ENCODE measurements around the gene FAM163B.

FAM163B gene

GRCh38 chr9:133536080-133536479 lies 73.1 kb downstream of the FAM163B start:
- H3K9ac ChIP-seq (ENCODE audit: low read length): no peak overlapping the region
- H3K4me1 ChIP-seq (ENCODE audit: control insufficient read depth in 1 of 2, insufficient read depth in 2 of 2, low read length in 2 of 2): peaks cover 23 to 27% of the 10 kb centered on the region in 2 experiments
- WGBS (ENCODE audit: extremely low coverage, insufficient coverage, insufficient read length): no CpG with 5 or more reads among the region's 11 CpGs
- H3K79me1 ChIP-seq (ENCODE audit: low read length): peaks cover 2% of the 10 kb centered on the region
- no peaks in the 10 kb centered on the region for H3K79me2 ChIP-seq (ENCODE audit: control insufficient read depth, insufficient read depth, low read length, poor library complexity)
- H2BK5ac ChIP-seq (ENCODE audit: low read depth, low read length, poor library complexity): no peak overlapping the region
- no peak overlapping the region for H3K4me2 ChIP-seq (ENCODE audit: low read length)
- H3K14ac ChIP-seq (ENCODE audit: low read length): no peak overlapping the region
- H4K12ac ChIP-seq (ENCODE audit: low read depth, low read length): no peak overlapping the region
- no peak overlapping the region for H2BK12ac ChIP-seq (ENCODE audit: low read length)
- peaks cover 5% of the 10 kb centered on the region for H3K9me3 ChIP-seq (ENCODE audit: insufficient read depth, low read depth, low read length)
- no peak overlapping the region for H4K8ac ChIP-seq (ENCODE audit: low read depth, low read length)
- H3K36me3 ChIP-seq (ENCODE audit: control insufficient read depth in 1 of 2, insufficient read depth in 2 of 2, low read length in 2 of 2): peaks cover 6 to 12% of the 10 kb centered on the region in 2 experiments
- H3K18ac ChIP-seq (ENCODE audit: low read length): no peak overlapping the region
- no peak overlapping the region for H2AFZ ChIP-seq (ENCODE audit: insufficient read depth, low read length, poor library complexity)
- H2AK5ac ChIP-seq (ENCODE audit: low read length): no peak overlapping the region
- H4K91ac ChIP-seq (ENCODE audit: low read depth, low read length): no peak overlapping the region
- no peak overlapping the region for H3K4ac ChIP-seq (ENCODE audit: low read depth, low read length)
- no peak overlapping the region for H3K23ac ChIP-seq (ENCODE audit: low read length)
- no peak overlapping the region for H3K27ac ChIP-seq (ENCODE audit: low read depth, low read length)
- no peak for DNase-seq
- peak overlapping the region; percentile 12 for H3K4me3 ChIP-seq (ENCODE audit: low read depth, low read length)
- H3K27me3 ChIP-seq (ENCODE audit: insufficient read depth, low read length): no peaks in the 10 kb centered on the region
- no peak overlapping the region for H2BK120ac ChIP-seq (ENCODE audit: insufficient read depth, low read length, poor library complexity)

GRCh38 chr9:133535306-133535877 lies 73.8 kb downstream of the FAM163B start:
- no peak overlapping the region for H3K4me3 ChIP-seq (ENCODE audit: low read depth, low read length)
- H4K91ac ChIP-seq (ENCODE audit: low read depth, low read length): peak overlapping the region; percentile 56
- H3K18ac ChIP-seq (ENCODE audit: low read length): no peak overlapping the region
- no peak overlapping the region for H2BK5ac ChIP-seq (ENCODE audit: low read depth, low read length, poor library complexity)
- no peak for DNase-seq
- no peak overlapping the region for H3K9ac ChIP-seq (ENCODE audit: low read length)
- peaks cover 21 to 23% of the 10 kb centered on the region in 2 experiments for H3K4me1 ChIP-seq (ENCODE audit: control insufficient read depth in 1 of 2, insufficient read depth in 2 of 2, low read length in 2 of 2)
- peaks cover 2% of the 10 kb centered on the region for H3K79me1 ChIP-seq (ENCODE audit: low read length)
- no peak overlapping the region for H4K8ac ChIP-seq (ENCODE audit: low read depth, low read length)
- H2AFZ ChIP-seq (ENCODE audit: insufficient read depth, low read length, poor library complexity): no peak overlapping the region
- H3K4me2 ChIP-seq (ENCODE audit: low read length): peak overlapping the region; percentile 67
- no peaks in the 10 kb centered on the region for H3K79me2 ChIP-seq (ENCODE audit: control insufficient read depth, insufficient read depth, low read length, poor library complexity)
- WGBS (ENCODE audit: extremely low coverage, insufficient coverage, insufficient read length): no CpG with 5 or more reads among the region's 13 CpGs
- H3K4ac ChIP-seq (ENCODE audit: low read depth, low read length): no peak overlapping the region
- H2BK120ac ChIP-seq (ENCODE audit: insufficient read depth, low read length, poor library complexity): no peak overlapping the region
- H3K9me3 ChIP-seq (ENCODE audit: insufficient read depth, low read depth, low read length): peaks cover 5% of the 10 kb centered on the region
- no peak overlapping the region for H2BK12ac ChIP-seq (ENCODE audit: low read length)
- H3K36me3 ChIP-seq (ENCODE audit: control insufficient read depth in 1 of 2, insufficient read depth in 2 of 2, low read length in 2 of 2): peaks cover 0 to 5% of the 10 kb centered on the region in 2 experiments
- H3K27me3 ChIP-seq (ENCODE audit: insufficient read depth, low read length): no peaks in the 10 kb centered on the region
- no peak overlapping the region for H3K23ac ChIP-seq (ENCODE audit: low read length)
- H3K14ac ChIP-seq (ENCODE audit: low read length): no peak overlapping the region
- H4K12ac ChIP-seq (ENCODE audit: low read depth, low read length): no peak overlapping the region
- no peak overlapping the region for H3K27ac ChIP-seq (ENCODE audit: low read depth, low read length)
- no peak overlapping the region for H2AK5ac ChIP-seq (ENCODE audit: low read length)

GRCh38 chr9:133534346-133535291 lies 74.6 kb downstream of the FAM163B start, which contains the start of gene ADAMTSL2:
TSS of gene ADAMTSL2 (plus strand) at chr9:133534704. CDS start at chr9:133536713, 2,009 bp downstream.
- Histone ChIP-seq H3K18ac (ENCODE audit: low read length) (peak within 1 kb of the TSS; percentile 36), H3K4me1 (ENCODE audit: control insufficient read depth in 1 of 2, insufficient read depth in 2 of 2, low read length in 2 of 2) (peaks cover 19 to 20% of the 10 kb centered on the region in 2 experiments), H3K4me2 (ENCODE audit: low read length) (peak within 1 kb of the TSS; percentile 67), H2BK12ac (ENCODE audit: low read length) (peak within 1 kb of the TSS; percentile 19), H2AFZ (ENCODE audit: insufficient read depth, low read length, poor library complexity) (peak within 1 kb of the TSS; percentile 2), H3K79me1 (ENCODE audit: low read length) (peaks cover 4% of the 10 kb centered on the region), H3K4ac (ENCODE audit: low read depth, low read length) (no peak within 1 kb of the TSS), H3K9me3 (ENCODE audit: insufficient read depth, low read depth, low read length) (peaks cover 5% of the 10 kb centered on the region), H3K36me3 (ENCODE audit: control insufficient read depth in 1 of 2, insufficient read depth in 2 of 2, low read length in 2 of 2) (peaks cover 0 to 5% of the 10 kb centered on the region in 2 experiments), H2AK5ac (ENCODE audit: low read length) (peak within 1 kb of the TSS; percentile 40), H3K4me3 (ENCODE audit: low read depth, low read length) (peak within 1 kb of the TSS; percentile 60), H4K12ac (ENCODE audit: low read depth, low read length) (no peak within 1 kb of the TSS), H3K27me3 (ENCODE audit: insufficient read depth, low read length) (no peaks in the 10 kb centered on the region), H3K9ac (ENCODE audit: low read length) (no peak within 1 kb of the TSS), H4K91ac (ENCODE audit: low read depth, low read length) (peak within 1 kb of the TSS; percentile 56), H3K14ac (ENCODE audit: low read length) (peak within 1 kb of the TSS; percentile 21), H3K23ac (ENCODE audit: low read length) (no peak within 1 kb of the TSS), H4K8ac (ENCODE audit: low read depth, low read length) (peak within 1 kb of the TSS; percentile 18), H2BK5ac (ENCODE audit: low read depth, low read length, poor library complexity) (no peak within 1 kb of the TSS), H2BK120ac (ENCODE audit: insufficient read depth, low read length, poor library complexity) (peak within 1 kb of the TSS; percentile 13), H3K27ac (ENCODE audit: low read depth, low read length) (peak within 1 kb of the TSS; percentile 4), H3K79me2 (ENCODE audit: control insufficient read depth, insufficient read depth, low read length, poor library complexity) (no peaks in the 10 kb centered on the region)
- no CpG with 5 or more reads among the region's 70 CpGs for WGBS (ENCODE audit: extremely low coverage, insufficient coverage, insufficient read length)
- DNase-seq: no peak

- no peak for DNase-seq
- peak overlapping the region; percentile 21 for H3K14ac ChIP-seq (ENCODE audit: low read length)
- H4K12ac ChIP-seq (ENCODE audit: low read depth, low read length): no peak overlapping the region
Observed at GRCh38 chr9:133533857-133534256, 75.3 kb downstream of the FAM163B start.

More at GRCh38 chr9:133533857-133534256, 75.3 kb downstream of the FAM163B start:
- Histone ChIP-seq H2AK5ac (ENCODE audit: low read length) (peak overlapping the region; percentile 40), H3K4me2 (ENCODE audit: low read length) (no peak overlapping the region), H2BK12ac (ENCODE audit: low read length) (peak overlapping the region; percentile 19), H3K23ac (ENCODE audit: low read length) (no peak overlapping the region), H3K18ac (ENCODE audit: low read length) (peak overlapping the region; percentile 16), H3K9ac (ENCODE audit: low read length) (no peak overlapping the region), H3K4ac (ENCODE audit: low read depth, low read length) (no peak overlapping the region), H3K27me3 (ENCODE audit: insufficient read depth, low read length) (no peaks in the 10 kb centered on the region), H3K36me3 (ENCODE audit: control insufficient read depth in 1 of 2, insufficient read depth in 2 of 2, low read length in 2 of 2) (peaks cover 0 to 5% of the 10 kb centered on the region in 2 experiments), H4K91ac (ENCODE audit: low read depth, low read length) (peak overlapping the region; percentile 49), H3K79me1 (ENCODE audit: low read length) (peaks cover 4% of the 10 kb centered on the region), H4K8ac (ENCODE audit: low read depth, low read length) (peak overlapping the region; percentile 3), H3K27ac (ENCODE audit: low read depth, low read length) (peak overlapping the region; percentile 4), H3K79me2 (ENCODE audit: control insufficient read depth, insufficient read depth, low read length, poor library complexity) (no peaks in the 10 kb centered on the region), H2BK120ac (ENCODE audit: insufficient read depth, low read length, poor library complexity) (peak overlapping the region; percentile 13), H3K9me3 (ENCODE audit: insufficient read depth, low read depth, low read length) (peaks cover 1% of the 10 kb centered on the region), H2AFZ (ENCODE audit: insufficient read depth, low read length, poor library complexity) (no peak overlapping the region), H2BK5ac (ENCODE audit: low read depth, low read length, poor library complexity) (no peak overlapping the region), H3K4me3 (ENCODE audit: low read depth, low read length) (no peak overlapping the region), H3K4me1 (ENCODE audit: control insufficient read depth in 1 of 2, insufficient read depth in 2 of 2, low read length in 2 of 2) (peaks cover 19 to 21% of the 10 kb centered on the region in 2 experiments)
- WGBS (ENCODE audit: extremely low coverage, insufficient coverage, insufficient read length): no CpG with 5 or more reads among the region's 9 CpGs

Data from trophoblast cell (in vitro differentiated cells and primary cell).